Measurements from ENCODE around the gene TMEM132D. TPM values are rescaled to one million over a fixed set of nuclear protein-coding genes. Genes with fewer than 3 reads are reported as not detected.

Gene TMEM132D
- total RNA-seq, 1 donor from 2014 or later: 15.2 TPM

DNA sequence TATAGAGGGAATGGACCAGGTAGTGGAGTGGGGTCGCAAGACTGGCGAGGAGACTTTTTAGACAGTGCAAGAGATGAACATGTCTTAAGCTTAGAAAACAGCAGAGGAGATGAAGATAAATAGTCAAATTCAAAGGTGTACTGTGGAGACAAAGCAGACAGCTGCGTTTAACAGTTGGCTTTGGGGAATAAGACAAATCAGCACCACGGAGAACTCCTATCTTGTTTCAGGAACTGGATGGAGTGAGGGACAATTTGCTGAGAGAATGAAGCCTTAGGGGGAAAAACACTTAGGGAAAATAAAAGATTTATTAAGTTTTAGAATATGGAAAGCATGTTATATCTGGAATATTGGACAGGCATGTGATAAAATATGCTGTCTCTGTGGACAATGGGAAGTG lies 591.8 kb downstream of the TMEM132D start:
- H3K9me3 Mint-ChIP-seq (ENCODE audit: unreplicated experiment): peaks cover 34% of the 10 kb centered on the region
- H3K27ac Mint-ChIP-seq (ENCODE audit: unreplicated experiment): no peak overlapping the region
- H3K27me3 Mint-ChIP-seq (ENCODE audit: unreplicated experiment): no peaks in the 10 kb centered on the region
- no peak overlapping the region for H3K4me3 Mint-ChIP-seq (ENCODE audit: unreplicated experiment)
- TF ChIP-seq, protein P1, sequence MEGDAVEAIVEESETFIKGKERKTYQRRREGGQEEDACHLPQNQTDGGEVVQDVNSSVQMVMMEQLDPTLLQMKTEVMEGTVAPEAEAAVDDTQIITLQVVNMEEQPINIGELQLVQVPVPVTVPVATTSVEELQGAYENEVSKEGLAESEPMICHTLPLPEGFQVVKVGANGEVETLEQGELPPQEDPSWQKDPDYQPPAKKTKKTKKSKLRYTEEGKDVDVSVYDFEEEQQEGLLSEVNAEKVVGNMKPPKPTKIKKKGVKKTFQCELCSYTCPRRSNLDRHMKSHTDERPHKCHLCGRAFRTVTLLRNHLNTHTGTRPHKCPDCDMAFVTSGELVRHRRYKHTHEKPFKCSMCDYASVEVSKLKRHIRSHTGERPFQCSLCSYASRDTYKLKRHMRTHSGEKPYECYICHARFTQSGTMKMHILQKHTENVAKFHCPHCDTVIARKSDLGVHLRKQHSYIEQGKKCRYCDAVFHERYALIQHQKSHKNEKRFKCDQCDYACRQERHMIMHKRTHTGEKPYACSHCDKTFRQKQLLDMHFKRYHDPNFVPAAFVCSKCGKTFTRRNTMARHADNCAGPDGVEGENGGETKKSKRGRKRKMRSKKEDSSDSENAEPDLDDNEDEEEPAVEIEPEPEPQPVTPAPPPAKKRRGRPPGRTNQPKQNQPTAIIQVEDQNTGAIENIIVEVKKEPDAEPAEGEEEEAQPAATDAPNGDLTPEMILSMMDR (IDR thresholded peaks at IDR 0.05): no peak
- H3K36me3 Mint-ChIP-seq (ENCODE audit: unreplicated experiment): no peaks in the 10 kb centered on the region
- H3K4me1 Mint-ChIP-seq (ENCODE audit: unreplicated experiment): no peaks in the 10 kb centered on the region
- DNase-seq (ENCODE audit: extremely low spot score, unreplicated experiment): no peak

DNA sequence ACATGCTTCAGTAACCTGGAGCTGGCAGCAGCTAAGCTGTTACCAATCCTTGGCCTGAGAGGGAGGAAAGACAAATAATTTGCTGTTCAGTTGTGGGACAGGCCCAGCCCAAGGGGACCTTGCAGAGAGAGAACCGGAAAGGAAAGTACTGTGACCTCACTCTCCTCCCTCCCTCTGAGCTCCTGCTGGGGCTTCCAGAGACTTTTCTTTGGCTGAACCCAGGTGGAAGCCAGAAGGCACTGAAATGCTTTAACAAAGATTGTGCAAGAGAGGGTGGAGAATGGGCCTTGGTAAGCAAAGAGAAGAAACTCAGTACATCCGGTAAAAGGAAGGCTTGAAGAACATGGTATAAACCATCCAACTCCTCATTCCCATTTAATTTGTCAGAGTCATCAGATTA lies 593.5 kb downstream of the TMEM132D start:
- no peak overlapping the region for H3K4me3 Mint-ChIP-seq (ENCODE audit: unreplicated experiment)
- no peaks in the 10 kb centered on the region for H3K27me3 Mint-ChIP-seq (ENCODE audit: unreplicated experiment)
- peaks cover 19% of the 10 kb centered on the region for H3K9me3 Mint-ChIP-seq (ENCODE audit: unreplicated experiment)
- no peak for DNase-seq (ENCODE audit: extremely low spot score, unreplicated experiment)
- H3K36me3 Mint-ChIP-seq (ENCODE audit: unreplicated experiment): no peaks in the 10 kb centered on the region
- H3K27ac Mint-ChIP-seq (ENCODE audit: unreplicated experiment): no peak overlapping the region
- no peaks in the 10 kb centered on the region for H3K4me1 Mint-ChIP-seq (ENCODE audit: unreplicated experiment)
- TF ChIP-seq, protein P1 (IDR thresholded peaks at IDR 0.05): no peak

GRCh38 chr12:129305851-129306250 lies 598.0 kb downstream of the TMEM132D start:
- no peaks in the 10 kb centered on the region for H3K4me1 Mint-ChIP-seq (ENCODE audit: unreplicated experiment)
- H3K27ac Mint-ChIP-seq (ENCODE audit: unreplicated experiment): no peak overlapping the region
- no peaks in the 10 kb centered on the region for H3K27me3 Mint-ChIP-seq (ENCODE audit: unreplicated experiment)
- TF ChIP-seq, protein P1 (IDR thresholded peaks at IDR 0.05): no peak
- no peak overlapping the region for H3K4me3 Mint-ChIP-seq (ENCODE audit: unreplicated experiment)
- peaks cover under 1% of the 10 kb centered on the region for H3K36me3 Mint-ChIP-seq (ENCODE audit: unreplicated experiment)
- no peak for DNase-seq (ENCODE audit: extremely low spot score, unreplicated experiment)
- peaks cover 20% of the 10 kb centered on the region for H3K9me3 Mint-ChIP-seq (ENCODE audit: unreplicated experiment)

- no peak overlapping the region for H3K27ac Mint-ChIP-seq (ENCODE audit: unreplicated experiment)
- H3K27me3 Mint-ChIP-seq (ENCODE audit: unreplicated experiment): no peaks in the 10 kb centered on the region
- TF ChIP-seq, protein P1 (IDR thresholded peaks at IDR 0.05): no peak
- no peak for DNase-seq (ENCODE audit: extremely low spot score, unreplicated experiment)
- peaks cover 22% of the 10 kb centered on the region for H3K9me3 Mint-ChIP-seq (ENCODE audit: unreplicated experiment)
- peaks cover 2% of the 10 kb centered on the region for H3K36me3 Mint-ChIP-seq (ENCODE audit: unreplicated experiment)
- no peaks in the 10 kb centered on the region for H3K4me1 Mint-ChIP-seq (ENCODE audit: unreplicated experiment)
- no peak overlapping the region for H3K4me3 Mint-ChIP-seq (ENCODE audit: unreplicated experiment)
These were observed 599.3 kb downstream of the TMEM132D start for GRCh38 chr12:129304529-129304928.

DNA sequence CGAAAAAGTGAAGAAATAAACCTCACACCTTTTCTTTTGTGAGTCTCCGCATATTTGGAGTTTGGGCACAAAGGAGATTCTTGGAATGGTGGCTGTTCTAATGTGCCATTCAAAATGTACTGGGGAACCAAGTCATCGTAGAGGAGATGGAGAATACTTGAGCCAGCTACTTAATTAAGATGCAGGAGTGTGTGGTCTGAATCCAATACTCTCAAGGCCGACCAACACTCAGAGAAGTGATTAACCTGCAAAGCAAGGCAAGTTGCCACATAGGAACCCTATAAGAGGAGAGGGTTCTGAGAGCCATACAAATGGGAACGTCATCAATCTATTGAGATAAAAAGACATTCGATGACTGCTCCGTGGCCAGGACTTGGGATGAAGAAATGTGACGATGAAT lies 603.8 kb downstream of the TMEM132D start:
- Mint-ChIP-seq H3K27ac (ENCODE audit: unreplicated experiment) (no peak overlapping the region), H3K36me3 (ENCODE audit: unreplicated experiment) (peaks cover 2% of the 10 kb centered on the region), H3K4me3 (ENCODE audit: unreplicated experiment) (no peak overlapping the region), H3K4me1 (ENCODE audit: unreplicated experiment) (peaks cover 7% of the 10 kb centered on the region), H3K9me3 (ENCODE audit: unreplicated experiment) (peaks cover 14% of the 10 kb centered on the region), H3K27me3 (ENCODE audit: unreplicated experiment) (no peaks in the 10 kb centered on the region)
- no peak for DNase-seq (ENCODE audit: extremely low spot score, unreplicated experiment)
- TF ChIP-seq, protein P1 (IDR thresholded peaks at IDR 0.05): no peak
